Endometrium (tissue), 2 donors: ENCODE results near the gene SCGB3A1.

Experiments
- FAIRE-seq: peaks from 2 replicates; lab custom pipeline; 2012; peaks lifted over from hg19 to GRCh38; lab: Jason Lieb, UNC
- donor health status: control.
- donor health status: control.

Gene SCGB3A1

DNA sequence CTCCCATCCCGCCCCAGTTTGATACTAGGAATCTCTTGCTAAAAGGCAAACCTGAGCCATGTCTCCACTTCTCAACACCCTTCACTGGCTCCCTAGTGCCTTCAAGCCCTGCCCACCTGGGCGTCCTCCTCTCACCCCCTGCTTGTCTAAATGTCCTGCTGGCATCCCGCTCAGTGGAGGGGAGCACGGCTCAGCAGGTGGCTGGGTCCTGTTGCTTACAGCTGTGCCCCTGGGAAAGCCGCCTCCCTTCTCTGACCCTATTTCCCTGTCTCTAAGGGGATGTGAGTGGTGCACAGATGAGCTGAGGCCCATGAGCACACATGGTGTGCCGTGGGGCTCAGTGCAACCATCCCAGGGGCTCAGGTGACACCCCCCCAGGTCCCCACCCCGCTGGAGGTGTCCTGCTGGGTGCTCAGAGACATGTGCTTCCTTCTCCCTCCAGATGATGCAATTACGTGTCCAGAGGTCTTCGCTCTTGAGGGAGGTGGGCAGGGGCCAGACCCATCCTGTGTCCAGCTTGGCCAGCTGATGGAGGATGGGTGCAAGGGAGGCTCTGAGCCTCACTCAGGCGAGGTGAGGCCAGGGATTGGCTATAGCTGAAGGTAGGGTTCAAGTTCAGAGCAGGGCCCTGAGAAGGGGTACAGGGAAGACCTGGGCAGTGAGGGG lies 34.0 kb upstream of the SCGB3A1 start:
- FAIRE-seq = no peak

DNA sequence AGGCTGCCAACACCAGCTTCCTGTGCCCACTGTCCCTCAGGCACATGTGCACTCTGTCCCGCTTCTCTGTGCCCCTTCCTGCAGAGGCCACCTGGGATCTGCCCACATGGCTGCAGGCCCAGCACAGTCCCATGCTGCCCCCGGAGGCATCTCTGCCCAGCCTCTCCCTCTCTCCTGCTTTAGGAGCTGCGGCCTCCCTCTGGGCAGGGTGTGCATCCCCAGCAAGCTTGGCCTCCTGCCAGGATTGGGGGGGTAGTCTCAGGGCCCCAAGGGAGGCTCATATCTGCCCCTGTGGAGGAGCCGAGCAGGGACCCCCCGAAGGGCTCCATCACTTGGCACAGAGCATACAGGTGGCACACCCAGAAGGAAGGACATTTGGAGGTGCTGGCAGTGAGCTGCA lies 33.3 kb upstream of the SCGB3A1 start:
- no peak for FAIRE-seq

DNA sequence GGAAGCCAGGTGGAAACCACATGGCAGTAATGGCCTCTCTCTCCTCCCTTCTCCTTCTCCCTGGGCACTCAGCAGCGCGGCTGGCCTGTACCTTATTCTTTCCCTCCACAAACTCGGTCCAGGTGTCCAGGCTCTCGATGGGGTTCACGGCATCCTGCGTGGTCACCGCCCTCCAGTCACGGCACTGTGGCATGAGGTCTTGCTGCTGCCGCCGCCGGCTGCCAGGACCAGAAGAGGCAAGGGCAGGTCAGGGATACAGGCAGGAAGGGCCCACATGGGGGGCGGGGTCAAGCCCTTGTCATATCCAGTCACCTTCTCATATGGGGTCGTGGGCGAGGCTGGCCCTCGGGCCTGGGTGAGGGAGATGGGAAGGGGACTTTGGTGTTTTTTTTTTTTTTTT lies 32.5 kb upstream of the SCGB3A1 start:
- FAIRE-seq = no peak

DNA sequence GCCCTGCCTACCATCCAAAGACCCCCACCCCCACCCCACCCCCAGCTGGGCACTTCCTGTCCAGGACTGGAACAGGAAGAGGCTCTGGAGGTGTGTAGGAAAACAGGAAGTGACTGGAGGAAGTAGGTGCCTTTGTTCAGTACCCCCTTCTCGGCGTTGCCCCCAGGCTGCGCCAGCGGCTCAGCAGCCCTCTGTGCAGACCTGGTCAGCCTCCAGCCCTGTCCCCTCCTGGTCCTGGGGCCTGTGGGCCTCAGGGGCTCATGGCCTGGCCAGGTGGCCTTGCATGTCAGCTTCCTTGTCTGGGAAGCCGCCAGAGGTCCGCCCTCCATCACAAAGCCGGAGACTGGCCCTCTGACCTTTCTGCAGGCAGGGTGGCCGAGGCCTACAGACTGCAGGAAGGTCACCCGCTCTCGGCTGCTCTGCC lies 32.1 kb upstream of the SCGB3A1 start:
- no peak for FAIRE-seq

DNA sequence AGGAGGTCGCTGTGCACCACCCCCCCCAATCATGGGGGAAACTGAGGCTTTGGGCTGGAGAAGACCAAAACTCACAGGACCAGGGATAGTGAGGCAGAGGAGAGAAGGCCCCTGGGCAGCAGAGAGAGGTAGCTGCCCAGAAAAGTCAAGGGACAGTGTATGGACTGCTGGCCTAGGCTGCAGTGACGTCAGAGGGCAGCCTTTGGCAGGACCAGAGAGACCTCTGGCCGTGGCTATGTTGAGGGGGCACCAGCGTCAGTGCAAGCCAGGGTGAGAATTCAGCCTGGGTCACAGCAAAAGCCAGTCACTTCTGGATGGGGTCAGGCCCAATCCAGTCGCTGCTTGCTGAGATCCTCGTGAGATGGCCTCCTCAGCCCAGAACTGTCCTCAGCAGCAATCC lies 31.6 kb upstream of the SCGB3A1 start:
- FAIRE-seq = no peak

DNA sequence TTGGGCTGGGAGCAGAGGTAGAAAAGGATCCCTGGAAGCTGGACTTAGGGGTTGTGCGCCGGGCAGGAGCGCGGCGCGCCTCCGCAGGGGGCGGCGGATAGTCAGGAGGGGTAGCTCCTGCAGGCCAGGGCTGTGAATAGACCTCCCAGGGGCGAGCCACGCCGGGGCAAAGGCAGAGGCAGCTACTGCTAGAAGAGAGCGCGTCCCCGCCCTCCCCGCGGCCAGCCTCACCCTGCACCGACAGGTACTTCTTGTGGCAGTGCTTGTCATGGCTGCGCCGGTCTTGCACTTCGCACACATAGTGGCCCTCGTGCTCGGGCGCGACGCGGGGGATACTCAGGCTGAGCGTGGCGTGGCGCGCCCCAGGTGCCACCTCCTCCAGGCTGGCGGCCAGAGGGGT lies 30.0 kb upstream of the SCGB3A1 start:
- FAIRE-seq = no peak

DNA sequence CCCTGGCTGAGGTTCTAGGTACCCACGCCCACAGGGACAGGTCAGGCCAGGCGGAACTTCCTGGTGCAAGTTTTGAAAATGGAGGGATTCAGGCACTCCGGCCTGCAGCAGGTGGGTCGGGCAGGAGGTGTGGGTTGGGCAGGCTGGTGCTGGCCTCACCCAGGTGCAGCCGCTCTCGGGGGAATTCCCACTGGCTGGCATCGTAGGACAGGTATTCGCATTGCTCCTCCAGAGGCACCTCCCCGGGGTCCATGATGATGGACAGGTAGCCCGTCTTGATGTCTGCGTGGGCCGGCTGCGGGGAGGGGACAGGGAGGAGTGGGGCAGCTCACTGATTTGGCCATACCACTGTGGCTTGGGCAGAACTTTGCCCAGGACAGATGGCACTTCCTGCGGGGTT lies 28.7 kb upstream of the SCGB3A1 start:
- FAIRE-seq = no peak

DNA sequence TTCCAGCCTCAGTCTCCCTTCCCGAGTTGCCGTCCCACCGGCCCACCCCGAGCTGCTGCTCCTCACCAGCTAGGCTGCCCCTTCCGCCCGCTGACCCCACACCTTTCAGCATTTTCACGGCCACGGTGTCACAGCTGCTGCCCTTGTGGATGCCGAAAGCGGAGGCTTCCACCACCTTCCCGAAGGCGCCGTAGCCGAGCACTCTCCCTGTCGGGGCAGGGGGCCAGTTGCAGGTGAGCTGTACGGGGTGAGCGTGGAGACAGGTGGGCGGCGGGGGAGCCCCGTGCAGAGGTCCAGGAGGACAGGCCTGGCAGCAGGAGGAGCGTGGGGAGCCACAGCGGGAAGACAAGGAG lies 28.2 kb upstream of the SCGB3A1 start:
- FAIRE-seq = no peak

DNA sequence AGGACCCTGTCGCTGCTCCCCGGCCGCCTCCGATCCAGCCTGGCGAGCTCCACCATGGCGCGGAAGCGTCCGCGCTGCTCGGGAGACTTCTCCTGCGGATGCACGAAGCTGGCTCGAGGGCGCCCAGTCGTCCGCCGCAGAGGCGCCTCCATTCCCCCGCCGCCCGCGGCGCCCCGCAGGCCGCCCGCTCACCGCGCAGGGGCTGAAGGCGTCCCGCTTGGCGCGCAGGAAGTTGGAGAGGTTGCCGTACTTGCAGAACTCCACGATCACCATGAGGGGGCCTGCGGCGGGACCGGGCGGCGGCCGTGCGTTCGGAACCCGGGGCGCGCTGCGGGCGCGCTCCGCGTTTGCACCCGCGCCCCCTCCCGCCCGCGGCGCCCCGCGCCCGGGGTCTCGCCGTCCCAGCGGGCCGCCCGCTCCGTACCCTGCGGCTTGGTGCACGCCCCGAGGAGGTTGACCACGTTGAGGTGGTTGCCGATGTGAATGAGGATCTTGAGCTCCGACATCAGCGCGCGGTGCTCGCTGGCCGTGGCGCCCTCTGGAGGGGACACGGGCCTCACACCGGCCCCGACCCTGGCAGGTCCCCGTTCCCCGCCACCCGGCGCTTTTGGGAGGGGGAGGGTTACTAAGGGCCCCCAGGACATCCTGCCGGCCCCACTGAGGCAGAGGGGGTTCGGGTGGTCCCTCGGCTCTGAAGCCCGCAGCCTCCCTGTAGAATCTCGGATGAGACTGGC lies 27.7 kb upstream of the SCGB3A1 start:
- no peak for FAIRE-seq

DNA sequence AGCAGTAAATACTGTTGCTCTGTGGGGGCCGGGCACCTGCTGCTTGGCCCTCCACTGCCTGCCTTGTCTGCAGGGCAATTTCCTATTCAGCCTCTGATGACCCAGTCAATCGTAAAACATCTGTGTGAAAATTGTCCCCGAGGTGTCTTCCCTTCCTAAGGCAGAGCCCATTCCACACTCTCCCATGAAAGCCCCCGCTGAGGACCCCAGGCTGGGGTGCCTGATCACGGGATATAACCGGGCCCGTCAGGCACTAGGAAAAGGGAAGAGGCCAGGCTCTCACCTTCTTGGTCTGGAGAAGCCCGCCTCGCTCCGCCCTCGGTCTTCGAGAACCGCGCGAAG lies 27.2 kb upstream of the SCGB3A1 start:
- FAIRE-seq = no peak

DNA sequence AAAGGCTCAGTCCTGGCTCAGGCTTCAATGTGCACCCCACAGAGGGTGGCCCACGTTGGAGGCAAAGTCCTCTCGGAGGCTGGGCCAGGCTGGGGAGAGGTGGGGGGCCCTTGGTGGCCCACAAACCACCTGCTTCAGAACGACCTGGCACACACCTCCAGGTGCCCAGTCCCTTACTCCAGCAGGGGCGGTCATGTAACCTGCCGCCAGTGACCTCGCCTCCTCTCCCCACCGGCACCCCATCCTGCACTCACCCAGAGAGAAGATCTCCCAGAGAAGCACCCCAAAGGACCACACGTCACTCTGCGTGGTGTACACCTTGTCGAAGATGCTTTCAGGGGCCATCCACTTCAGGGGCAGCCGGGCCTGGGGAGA lies 22.5 kb upstream of the SCGB3A1 start:
- no peak for FAIRE-seq

DNA sequence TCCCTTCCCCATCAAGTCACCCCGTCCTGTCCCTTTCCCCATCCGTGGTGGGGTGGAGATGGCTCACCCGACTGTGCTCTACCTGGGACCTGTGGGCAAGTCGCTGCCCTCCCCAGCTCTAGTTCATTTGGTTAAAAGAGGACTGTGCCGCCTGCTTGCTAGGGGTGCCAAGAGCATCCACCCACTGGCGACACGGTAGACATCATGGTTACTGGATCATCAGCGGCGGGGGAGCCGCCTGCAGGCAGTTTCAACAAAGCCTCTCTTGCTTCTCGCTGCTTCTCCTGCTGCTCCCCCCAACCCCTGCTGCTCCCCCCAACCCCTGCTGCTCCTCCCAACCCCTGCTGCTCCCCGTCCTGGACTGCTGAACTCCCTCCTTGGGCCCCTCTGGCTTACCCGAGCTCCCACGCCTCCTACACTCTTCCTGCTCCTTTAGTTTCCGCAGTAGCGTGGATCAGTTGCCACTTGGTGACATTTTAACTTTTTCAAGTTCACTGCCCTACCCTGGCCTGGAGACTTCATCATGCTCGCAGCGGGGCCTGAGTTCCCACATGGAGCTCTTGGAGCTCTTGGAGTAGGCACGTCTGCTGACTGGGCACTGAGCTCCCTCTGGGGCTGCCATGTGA lies 22.0 kb upstream of the SCGB3A1 start:
- FAIRE-seq = no peak

DNA sequence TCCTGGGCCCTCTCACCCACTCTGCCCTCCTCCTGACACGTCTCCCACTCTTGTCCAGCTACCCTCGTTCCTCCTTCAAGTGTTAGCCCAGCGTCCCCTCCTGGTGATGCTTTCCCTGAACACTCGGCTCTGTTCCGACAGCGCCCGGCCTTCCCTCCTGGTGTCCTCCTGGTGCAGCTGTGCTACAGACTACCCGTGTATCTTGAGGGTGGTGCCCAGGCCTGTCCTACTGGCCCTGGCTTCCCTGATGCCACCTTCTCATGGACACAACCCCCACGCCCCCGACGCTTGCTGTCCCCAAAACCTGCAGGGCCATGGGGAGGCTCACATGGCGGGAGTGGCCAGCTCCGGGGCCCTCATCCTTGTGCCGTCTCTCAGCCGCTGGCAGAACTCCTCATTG lies 21.4 kb upstream of the SCGB3A1 start:
- FAIRE-seq = no peak

DNA sequence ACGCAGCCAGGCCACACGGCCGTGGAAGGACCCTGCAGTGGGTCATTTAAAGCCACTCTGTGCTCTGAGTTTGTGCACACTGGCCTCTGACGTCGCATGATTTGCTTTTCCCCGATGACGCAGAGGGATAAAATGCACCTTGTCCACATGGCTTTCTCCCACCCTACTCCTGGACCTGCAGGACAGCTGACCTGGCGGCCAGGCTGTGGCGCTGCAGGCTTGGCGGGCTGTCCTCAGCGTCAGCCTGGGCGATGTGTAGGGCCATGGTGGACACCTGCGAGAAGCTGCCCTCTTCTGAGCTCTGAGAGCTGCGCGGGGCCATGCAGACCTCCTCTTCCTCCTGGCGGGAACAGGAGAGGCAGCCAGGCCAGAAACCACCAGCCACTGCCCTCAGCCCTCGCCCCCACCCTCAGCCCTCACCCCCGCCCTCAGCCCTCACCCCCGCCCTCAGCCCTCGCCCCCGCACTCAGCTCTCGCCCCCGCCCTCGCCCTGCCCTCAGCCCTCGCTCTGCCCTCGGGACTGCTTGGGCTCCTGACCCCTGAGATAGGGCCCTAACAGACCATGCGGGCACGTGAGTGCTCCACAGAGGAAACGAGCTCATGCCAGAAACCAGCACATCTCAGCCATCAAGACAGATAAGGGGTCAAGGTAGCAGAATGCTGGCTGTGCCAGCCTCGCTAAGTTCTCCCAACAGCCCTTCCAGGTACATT lies 20.0 kb upstream of the SCGB3A1 start:
- no peak for FAIRE-seq

DNA sequence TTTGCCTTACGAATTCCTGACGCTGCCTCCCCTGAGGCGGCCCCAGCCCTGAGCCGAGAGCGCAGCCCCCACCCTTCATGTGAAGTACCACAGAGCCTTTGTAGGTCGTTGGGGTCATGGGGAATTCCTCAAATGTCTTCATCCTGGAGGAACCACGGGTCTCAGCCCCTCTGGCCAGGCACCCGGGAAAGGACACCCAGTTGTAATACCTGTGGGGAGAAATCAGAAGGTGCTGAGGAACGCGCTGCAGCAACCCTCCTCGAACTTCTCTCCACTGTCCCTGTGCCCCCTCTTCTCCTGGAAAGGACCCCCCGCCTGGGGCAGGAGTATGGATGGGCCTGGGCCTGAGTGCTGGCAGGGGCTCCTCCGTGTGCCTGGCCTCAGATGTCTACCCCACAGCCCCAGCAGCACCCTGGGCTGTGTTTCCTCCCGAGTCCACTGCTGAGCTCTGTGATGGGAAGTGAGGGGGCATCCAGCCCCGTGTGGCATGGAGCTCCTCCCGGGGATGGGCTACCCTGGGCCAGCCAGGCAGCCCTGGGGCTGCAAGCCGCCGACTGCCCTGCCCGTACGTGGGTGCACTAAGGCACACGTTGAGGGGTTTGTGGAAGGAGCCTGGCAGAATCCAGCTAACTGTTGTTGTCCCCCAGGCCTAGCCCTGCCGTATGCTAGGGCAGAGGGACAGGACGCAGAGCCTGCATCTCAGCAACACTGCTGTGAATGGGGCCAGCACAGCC lies 18.7 kb upstream of the SCGB3A1 start:
- FAIRE-seq = no peak

DNA sequence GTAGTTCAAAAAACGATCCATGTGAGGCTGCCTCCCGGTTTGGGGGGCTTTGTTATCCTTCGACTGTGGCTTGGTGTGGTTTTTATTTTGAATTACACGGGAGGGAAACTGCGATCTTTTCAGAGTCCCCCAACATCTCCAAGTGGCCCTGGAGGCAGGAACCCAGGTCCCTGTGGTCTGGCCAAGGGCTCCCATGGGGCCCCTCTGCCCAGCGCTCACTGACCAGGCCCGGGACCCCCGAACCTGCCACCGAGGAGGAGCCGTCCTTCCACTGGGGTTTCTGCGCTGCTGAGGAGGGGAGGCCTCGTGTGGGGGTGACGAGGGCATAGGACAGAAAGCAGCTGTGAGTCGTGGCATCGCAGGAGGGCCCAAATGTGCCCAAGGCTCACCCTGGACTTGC lies 18.1 kb upstream of the SCGB3A1 start:
- FAIRE-seq = no peak

DNA sequence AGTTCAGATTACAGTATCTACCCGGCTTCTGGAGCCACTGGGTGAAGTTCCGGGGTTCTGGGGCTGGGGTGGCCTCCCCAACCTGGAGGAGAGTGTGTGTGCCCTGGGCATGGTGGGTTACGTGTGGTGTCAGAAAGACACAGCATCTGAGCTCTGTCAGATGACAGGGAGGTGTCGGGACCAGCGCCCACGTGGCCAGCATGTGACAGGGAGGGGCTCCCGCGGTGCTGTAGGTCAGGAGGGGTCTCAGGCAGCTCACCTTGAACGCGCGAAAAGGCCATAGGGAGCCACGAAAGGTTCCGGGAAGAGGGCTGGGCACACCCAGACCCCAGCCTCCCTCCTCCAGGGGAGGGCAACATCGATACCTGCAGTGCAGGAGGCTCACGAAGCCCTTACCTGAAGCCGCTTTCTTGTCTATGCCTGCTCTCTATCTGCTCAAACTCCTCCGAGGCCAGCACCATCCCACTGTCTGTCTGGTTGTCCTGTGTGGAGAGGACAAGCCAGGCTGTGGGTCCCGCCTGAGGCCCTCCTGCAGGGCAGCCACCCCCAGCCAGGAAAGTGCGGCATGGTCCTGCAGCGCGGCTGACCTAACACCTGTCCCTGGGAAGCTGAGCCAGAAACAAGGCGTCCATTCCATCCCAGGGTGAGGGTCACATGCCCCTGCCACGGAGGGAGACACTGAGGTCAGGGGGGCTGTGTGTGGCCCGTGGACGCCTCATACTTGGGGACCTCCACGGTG lies 17.4 kb upstream of the SCGB3A1 start:
- FAIRE-seq = no peak

DNA sequence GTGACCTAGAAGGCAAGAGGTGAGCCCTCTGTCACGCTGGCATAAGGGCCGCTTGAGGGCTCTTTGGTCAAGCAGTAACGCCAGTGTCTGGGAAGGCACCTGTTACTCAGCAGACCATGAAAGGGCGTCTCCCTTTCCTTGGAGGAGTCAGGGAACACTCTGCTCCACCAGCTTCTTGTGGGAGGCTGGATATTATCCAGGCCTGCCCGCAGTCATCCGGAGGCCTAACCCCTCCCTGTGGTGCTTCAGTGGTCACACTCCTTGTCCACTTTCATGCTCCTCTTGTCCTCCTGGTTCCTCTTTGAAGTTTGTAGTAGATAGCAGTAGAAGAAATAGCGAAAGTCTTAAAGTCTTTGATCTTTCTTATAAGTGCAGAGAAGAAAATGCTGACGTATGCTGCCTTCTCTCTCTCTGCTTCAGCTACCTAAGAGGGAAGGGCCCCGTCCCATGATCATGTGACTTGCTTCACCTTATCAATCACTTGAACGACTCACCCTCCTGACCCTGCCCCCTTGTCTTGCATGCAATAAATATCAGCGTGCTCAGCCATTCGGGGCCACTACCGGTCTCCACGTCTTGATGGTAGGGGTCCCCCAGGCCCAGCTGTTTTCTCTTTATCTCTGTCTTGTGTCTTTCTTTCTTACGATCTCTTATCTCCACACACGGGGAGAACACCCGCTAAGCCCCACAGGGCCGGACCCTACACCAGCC lies 16.7 kb upstream of the SCGB3A1 start:
- no peak for FAIRE-seq

DNA sequence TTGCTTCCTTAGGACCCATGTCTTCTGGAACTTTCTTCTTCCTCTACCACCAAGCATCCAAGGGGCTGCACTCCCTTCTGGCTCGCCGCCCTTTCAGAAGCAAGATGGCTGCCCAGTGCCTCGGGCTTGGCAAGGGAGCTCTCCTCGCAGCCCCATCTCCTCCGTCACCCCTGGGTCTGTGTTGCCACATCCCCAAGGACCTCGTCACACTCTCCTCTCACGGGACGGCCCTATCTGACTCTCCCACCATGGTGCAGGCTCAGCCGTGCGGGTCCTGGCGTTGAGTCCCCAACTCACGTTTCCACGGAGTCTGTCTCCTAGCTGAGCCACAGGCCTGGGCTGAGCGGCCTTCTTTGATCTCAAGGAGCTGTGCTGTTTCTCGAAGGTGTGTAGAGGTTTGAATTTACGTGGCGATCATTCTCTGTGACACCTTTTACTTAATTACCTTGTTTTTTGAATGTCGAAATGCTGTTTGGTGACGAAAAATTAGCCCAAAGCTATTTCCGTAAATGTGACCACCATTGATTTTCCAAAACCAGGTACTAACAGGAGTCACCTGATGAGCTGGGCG lies 15.0 kb upstream of the SCGB3A1 start:
- no peak for FAIRE-seq

DNA sequence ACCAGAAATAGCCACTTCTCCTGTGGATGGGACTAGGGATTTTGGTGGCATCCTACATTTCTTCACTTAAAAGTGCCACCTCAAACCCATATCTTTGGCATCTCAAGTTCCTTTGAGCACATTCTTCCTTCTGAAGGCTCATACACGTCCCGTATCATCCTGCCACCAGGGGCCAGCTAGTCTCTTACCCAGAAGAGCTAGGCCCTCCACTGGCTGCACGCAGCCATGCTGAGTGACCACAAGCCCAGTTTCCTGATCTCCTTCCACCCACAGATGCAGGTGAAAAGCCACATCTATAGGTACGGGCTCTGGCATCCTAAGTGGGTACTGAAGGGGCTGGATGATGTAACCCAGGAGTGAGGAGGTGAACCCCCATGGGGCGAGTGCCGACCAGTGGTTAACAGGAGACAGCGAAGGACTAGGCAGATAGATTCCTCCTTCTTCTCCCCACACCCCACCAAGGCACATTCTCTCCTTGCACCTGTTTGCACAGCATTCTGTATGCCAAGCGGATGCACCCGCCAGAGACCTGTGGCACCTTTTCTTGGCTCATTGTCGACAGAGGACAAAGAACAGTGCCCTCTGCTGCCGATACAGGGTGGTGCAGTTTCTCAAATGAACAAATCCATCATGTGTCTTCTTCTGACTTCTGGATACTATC lies 14.4 kb upstream of the SCGB3A1 start:
- FAIRE-seq = no peak
